GM19468 (cell line): Measurements from ENCODE around the gene ARL9.

Experiments
- ATAC-seq: cut with Tn5 transposase; IDR thresholded peaks from one replicate; pipeline ENCODE4 v1.9.1; 2021; ENCODE audit warnings: mild to moderate bottlenecking, moderate library complexity, moderate number of reproducible peaks; ENCODE audit not compliant: unreplicated experiment; ENCODE audit errors: extremely low read depth

Gene ARL9

DNA sequence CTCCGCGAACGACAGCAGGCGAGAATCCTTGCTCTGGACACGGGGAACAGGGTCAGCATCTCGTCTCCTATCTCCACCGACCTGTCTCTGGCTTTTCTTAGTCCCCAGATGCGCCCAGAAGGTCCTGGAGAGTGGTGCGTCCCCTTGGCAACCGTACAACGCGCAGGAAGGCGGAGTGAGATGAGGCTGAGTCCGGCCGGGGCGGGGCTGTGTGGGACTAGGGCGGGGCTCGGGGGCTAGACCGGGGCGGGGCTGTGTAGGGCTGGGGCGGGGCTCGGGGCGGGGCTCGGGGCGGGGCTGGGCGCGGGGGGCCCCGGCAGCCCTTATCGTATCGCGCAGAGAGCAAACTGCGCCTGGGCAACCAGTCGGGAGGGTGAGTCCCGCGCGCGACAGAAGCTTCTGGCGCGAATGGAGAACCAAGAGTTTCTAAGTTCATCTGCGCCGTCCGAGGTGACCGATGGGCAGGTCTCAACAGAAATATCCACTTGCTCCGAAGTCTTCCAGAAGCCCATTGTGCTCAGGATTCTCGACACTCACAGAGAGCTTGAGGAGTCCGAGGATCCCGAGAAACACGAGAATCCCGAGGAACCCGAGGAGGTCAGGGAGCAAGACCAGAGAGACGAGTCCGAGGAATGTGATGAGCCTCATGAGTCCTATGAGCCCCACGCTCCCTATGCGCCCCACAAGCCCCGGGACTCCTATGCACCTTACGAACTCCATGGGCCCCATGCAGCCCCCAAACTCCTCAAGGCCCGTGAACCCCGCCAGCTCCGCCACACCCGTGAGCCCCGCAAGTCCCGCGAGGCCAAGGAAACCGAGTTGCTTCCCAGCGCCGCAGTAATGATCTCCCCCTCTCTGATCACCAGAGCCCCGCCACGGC is 24.9 kb downstream of the ARL9 start:
- peak; percentile 73 for ATAC-seq

GRCh38 chr4:56531149-56531770 is 25.7 kb downstream of the ARL9 start:
- no peak for ATAC-seq

- no peak for ATAC-seq
Measured at GRCh38 chr4:56531823-56532222, 26.2 kb downstream of the ARL9 start.

GRCh38 chr4:56532239-56532638 is 26.6 kb downstream of the ARL9 start:
- ATAC-seq: no peak

DNA sequence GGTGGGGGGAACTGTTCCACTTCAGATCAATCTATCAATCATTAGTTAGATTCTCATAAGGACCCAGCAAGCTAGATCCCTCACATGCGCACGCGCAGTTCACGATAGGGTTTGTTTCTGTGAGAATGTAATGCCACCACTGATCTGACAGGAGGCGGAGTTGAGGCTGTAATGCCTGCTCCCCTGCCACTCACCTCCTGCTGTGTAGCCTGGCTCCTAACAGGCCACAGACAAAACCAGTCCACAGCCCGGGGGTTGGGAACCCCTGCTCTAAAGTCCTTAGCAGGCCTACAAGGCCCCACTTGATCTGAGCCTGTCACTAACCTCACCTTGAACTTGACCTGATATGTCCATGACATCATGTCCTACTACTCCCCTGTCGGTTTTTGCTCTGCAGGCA is 30.3 kb downstream of the ARL9 start:
- ATAC-seq: no peak

GRCh38 chr4:56537147-56537546 is 31.6 kb downstream of the ARL9 start:
- ATAC-seq: no peak

DNA sequence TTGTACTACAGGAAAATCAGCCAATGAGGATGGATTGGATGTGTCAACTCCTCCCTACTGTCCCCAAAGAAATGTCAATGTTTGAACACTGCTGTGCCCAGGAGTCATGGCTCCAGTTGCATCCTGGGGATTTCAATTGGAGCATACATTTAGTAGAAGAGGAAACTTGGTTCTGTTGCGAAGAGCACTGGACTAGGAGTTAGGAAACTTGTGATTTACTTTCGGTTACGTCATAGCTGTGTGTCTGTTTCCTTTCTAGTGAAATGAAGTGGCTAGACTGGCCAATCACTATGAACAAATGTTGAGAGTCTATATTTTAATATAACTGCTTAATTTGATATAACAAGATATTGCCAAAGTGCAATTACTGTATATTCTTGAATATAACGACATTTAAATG is 35.2 kb downstream of the ARL9 start:
- ATAC-seq: no peak

- peak; percentile 96 for ATAC-seq
Measured at GRCh38 chr4:56544573-56545131, 39.1 kb downstream of the ARL9 start.

GRCh38 chr4:56550642-56551041 is 45.1 kb downstream of the ARL9 start:
- no peak for ATAC-seq

- no peak for ATAC-seq
Measured at GRCh38 chr4:56551516-56551915, 45.9 kb downstream of the ARL9 start.

DNA sequence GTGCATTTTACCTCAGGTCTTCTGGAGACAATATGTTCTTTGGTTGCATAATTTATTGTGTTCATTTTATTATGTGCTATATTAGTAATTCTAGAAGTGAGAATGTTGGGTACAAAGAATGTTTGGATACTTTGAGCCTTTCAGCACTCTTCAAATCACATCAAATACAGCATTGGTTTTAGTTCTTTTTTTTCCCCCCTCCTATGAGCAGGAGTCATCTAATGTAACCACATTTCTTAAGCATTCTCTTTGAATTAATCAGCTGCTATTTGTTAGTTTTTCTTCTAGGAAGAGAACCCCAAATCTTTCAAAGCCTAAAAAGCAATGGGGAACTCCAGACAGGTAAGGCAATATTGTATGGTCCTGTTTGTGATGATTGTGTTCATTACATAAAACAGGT is 46.7 kb downstream of the ARL9 start:
- no peak for ATAC-seq

- no peak for ATAC-seq
Measured at GRCh38 chr4:56570041-56570440, 64.5 kb downstream of the ARL9 start.
